Raji (cell line): ENCODE results near the gene FAM234A.

Source experiments
- POLR2A ChIP-seq: IDR thresholded peaks from 2 replicates; pipeline ENCODE4 v1.6.1; 2011; ENCODE audit warnings: low read depth, low read length, control low read depth; ENCODE audit not compliant: insufficient read depth

FAM234A gene

GRCh38 chr16:261031-261691 is 26.5 kb downstream of the FAM234A start:
- TF ChIP-seq POLR2A, result no peak

DNA sequence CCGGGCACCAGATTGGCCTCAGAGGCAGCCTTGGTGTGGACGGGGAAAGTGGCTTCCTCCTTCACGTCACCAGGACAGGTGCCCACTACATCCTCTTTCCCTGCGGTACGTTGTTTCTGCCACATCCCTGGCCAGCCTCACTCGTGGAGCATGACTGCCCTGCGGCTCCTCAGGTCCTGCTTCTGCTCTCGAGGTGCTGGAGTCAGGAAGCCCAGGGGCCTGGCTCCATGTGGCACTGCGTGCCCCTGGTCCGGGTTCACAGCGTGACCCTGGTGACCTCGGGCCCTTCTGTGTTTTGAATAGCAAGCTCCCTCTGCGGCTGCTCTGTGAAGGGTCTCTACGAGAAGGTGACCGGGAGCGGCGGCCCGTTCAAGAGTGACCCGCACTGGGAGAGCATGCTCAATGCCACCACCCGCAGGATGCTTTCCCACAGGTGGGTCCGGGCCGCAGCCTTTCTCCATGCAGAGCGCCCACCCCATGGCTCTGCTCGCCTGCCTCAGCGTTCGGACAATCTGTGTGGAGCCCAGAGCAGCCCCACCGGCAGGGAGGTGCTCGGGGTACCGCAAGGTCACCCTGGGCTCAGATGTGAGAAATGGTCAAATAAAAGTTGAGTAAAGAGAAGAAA is 27.6 kb downstream of the FAM234A start:
- TF ChIP-seq POLR2A, result no peak

- TF ChIP-seq POLR2A, result no peak
Measured at GRCh38 chr16:263182-263774, 28.7 kb downstream of the FAM234A start.

GRCh38 chr16:263944-264343 is 29.3 kb downstream of the FAM234A start:
- TF ChIP-seq POLR2A, result no peak

DNA sequence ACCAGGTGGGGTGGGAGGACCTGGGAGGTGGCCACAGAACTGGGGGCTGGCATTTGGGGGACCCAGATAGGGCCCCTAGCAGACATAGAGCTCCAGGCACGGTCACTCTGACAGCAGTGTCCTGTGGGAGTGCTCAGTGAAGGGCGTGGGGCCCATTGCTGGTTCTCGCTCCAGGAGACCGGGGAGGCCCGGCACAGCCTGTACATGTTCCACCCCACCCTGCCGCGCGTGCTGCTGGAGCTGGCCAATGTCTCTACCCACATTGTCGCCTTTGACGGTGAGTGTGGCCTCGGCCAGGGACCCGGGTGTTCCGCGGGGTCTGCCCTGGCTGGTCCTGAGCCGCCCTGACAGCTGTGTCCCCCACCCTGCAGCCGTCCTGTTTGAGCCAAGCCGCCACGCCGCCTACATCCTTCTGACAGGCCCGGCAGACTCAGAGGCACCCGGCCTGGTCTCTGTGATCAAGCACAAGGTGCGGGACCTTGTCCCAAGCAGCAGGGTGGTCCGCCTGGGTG is 29.9 kb downstream of the FAM234A start:
- TF ChIP-seq POLR2A, result no peak

DNA sequence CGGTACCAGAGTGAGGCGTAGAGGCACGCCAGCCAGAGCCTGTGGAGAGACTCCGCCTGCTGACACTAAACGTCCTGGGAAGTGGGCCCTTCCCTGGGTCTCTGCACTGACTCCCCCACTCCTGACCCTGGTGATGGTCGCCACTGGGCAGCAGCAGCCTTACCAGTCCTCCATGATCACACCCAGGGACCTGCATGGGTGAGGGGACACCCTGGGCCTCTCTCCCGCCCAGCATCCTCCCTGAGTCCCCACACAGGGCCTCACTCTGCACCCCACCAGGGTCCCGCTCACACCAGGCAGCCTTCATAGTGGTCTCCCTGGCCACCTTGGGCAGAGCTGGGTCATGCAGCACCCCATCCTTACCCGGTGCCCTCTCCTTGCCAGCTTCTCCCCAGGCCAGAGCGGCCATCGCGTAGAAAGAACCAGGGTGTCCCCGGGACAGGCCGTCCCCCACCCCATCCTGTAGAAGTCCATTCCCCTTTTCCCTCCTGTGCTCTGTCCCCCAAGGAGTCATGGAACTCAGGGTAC is 30.4 kb downstream of the FAM234A start:
- no peak for TF ChIP-seq POLR2A

DNA sequence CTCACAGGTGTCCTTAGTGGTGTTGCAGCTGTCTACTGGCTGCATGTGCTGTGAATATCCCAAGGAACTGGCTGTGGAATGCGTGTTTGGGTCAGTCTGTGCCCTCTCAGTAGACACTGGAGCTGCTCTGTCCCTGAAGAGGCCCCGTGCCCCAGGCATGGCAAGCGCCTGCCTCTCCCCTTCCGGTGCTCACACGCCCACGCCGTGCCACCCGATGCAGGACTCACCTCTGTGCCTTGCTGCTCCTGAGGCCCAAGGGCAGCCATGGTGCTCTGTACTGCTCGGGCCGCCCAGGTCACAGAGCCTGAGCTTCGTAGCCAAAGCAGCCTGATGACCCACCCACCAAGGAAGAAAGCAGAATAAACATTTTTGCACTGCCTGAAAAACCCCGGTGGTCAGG is 31.1 kb downstream of the FAM234A start:
- no peak for TF ChIP-seq POLR2A

GRCh38 chr16:266258-267164 is 31.9 kb downstream of the FAM234A start:
- no peak for TF ChIP-seq POLR2A

- no peak for TF ChIP-seq POLR2A
Measured at GRCh38 chr16:268141-269053, 33.8 kb downstream of the FAM234A start.

GRCh38 chr16:269061-269796 is 34.6 kb downstream of the FAM234A start:
- no peak for TF ChIP-seq POLR2A

GRCh38 chr16:270381-271255 is 36.0 kb downstream of the FAM234A start:
- no peak for TF ChIP-seq POLR2A
